Right kidney (tissue), 1 donor: Measurements from ENCODE around the gene SCNN1A.
A peak's percentile ranks its signal among the peaks of the same experiment; 100 is the strongest.

Experiments
- DNase-seq: peaks from one replicate; pipeline ENCODE4 v3.0.0-alpha.2; 2016

SCNN1A gene

GRCh38 chr12:6368906-6369525 lies 6.3 kb downstream of the SCNN1A start:
- DNase-seq: no peak

DNA sequence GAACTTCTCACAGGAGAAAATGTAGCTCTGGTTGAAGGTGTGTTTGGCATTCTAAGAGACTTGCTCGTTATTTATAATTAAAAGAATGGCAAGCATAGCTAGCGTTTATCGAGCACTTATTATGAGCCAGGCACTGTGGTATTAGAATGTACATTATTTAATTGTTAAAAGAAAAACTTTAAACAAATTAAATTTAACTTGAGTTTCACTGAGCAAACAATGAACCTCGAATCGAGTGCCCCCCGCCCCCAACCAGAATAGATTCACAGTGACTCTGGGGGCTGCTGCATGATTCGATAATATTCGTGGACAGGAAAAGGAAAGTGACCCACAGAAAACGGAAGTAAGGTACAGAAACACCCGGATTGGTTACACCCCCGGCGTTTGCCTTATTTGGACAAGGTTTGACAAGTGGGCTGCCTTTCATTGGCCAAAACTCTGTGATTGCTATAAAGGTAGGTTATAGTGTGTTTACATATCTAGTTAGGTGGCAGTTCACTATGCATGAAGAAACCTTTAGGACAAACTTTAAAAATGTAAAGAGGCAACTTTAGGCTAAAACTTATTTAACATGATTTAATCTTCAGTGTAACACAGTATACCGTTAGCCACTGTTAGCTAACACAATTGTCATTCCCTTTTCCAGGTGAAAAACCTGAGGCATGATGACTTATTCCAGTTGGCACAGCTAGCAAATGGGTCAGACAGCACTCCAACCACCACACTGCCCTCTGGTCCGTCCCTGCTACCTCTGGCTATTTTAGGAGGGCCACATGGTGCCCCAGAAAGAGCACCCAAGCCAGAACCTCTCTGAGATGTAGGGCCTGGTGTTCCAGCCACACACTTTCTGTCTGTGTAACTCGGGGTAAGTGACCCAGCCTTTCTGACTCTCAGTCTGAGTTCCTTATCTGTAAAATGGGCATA lies 7.1 kb downstream of the SCNN1A start:
- DNase-seq: no peak

- no peak for DNase-seq
These were observed 8.0 kb downstream of the SCNN1A start for GRCh38 chr12:6367065-6367968.

DNA sequence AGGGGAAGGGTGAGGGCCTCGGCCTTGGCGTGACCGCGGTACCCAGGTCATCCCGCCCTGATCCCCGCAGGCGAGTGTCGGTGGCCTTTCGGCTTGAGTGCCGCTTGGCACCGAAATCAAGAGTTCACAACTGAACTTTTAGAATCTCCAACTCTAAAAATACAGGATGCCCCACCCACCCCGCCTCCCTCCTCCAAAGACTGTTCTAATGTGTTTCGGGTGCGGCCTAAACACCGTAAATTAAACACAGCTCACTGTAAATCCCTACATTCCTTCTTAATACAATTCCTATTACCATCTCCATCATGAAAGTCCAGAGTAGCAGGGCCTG lies 11.4 kb downstream of the SCNN1A start:
- no peak for DNase-seq

GRCh38 chr12:6363330-6364043 lies 11.9 kb downstream of the SCNN1A start:
- peak; percentile 85 for DNase-seq

DNA sequence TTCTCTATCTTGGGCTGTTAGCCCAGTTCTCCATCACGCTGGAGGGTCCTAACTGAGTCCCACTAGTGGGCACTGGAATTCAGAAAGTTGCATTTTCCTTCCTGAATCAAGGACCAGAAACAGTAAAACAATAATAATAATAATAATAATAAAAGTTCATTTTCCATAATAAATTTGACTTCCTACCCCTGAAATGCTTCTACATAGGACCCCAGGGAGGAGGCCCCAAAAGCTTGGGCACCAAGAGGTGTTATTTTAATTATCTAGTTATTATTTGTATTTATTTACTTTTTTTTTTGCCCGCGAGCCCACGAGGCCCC lies 12.4 kb downstream of the SCNN1A start:
- DNase-seq: no peak

GRCh38 chr12:6362403-6362802 lies 13.0 kb downstream of the SCNN1A start:
- DNase-seq: no peak

DNA sequence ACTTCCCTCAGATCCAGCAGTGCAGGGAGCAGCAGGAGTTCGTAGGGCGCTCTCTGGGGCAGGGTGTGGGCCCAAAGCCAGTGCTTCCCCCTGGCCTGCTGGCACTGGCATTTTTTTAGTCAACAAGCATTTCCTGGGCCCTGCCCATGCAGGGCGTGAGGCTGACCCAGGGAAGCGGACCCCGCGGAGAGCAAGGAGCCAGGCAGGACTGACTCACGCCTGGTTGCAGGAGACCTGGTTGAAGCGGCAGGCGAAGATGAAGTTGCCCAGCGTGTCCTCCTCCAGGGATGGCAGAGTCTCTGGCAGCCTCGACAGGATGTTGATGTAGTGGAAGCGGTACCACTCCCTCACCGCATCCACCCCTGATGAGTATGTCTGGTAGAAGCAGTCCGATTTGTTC lies 13.5 kb downstream of the SCNN1A start:
- DNase-seq: no peak

DNA sequence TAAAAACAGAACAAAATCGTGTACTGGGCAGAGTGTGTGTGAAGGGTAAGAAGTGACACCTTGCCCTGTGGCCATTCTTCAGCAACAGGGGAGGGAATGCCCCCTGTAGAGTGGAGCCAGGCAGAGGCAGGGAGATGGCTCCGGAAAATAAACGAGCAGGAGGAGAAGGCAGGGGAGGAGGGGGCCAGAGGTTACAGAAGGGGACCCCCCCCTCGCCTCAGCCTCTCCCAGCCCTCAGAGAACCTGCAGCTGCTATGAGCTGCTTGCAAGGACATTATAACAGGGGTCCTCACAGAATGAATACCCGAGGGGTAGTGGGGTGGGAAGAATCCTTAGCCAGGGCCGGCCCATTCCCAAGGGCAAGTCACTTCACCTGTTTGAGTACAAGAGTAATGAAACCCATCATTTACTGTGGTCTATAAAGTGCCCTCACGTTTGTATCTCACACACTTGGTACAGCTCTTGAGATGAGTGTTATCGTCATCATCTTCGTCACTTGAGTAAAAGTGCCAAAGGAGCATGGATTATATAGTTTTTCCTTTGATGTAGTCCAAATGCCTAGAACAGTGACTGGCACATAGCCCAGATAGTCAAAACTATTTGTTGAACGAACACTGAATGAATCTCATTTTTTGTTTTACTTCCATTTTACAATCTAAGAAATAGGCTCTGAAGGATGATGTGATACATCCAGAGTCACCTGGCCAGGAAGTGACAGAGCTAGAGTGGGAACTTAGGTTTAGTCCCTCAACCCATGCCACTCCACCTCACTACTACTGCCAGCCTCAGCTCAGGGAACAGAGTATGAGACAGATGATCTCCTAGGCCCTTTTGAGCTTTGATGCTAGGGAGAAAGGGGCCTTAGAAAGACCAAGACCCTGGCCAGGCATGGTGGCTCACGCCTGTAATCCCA lies 14.5 kb downstream of the SCNN1A start:
- no peak for DNase-seq

GRCh38 chr12:6360080-6360571 lies 15.2 kb downstream of the SCNN1A start:
- DNase-seq: no peak

DNA sequence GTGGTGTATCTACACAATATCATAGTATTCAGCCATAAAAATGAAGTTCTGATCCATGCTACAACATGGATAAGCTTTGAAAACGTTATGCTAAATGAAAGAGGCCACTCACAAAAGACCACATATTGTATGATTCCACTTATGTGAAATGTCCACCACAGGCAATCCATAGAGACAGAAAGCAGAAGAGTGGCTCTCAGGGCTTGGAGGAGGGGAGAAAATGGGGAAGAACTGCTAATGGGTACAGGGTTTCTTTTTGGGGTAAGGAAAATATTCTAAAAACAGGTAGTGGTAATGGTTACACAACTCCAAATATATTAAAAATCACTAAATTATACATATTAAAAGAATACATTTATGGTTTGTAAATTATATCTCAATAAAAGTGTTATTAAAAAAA lies 16.5 kb downstream of the SCNN1A start:
- DNase-seq: no peak

- DNase-seq: no peak
These were observed 19.0 kb downstream of the SCNN1A start for GRCh38 chr12:6356374-6356820.

DNA sequence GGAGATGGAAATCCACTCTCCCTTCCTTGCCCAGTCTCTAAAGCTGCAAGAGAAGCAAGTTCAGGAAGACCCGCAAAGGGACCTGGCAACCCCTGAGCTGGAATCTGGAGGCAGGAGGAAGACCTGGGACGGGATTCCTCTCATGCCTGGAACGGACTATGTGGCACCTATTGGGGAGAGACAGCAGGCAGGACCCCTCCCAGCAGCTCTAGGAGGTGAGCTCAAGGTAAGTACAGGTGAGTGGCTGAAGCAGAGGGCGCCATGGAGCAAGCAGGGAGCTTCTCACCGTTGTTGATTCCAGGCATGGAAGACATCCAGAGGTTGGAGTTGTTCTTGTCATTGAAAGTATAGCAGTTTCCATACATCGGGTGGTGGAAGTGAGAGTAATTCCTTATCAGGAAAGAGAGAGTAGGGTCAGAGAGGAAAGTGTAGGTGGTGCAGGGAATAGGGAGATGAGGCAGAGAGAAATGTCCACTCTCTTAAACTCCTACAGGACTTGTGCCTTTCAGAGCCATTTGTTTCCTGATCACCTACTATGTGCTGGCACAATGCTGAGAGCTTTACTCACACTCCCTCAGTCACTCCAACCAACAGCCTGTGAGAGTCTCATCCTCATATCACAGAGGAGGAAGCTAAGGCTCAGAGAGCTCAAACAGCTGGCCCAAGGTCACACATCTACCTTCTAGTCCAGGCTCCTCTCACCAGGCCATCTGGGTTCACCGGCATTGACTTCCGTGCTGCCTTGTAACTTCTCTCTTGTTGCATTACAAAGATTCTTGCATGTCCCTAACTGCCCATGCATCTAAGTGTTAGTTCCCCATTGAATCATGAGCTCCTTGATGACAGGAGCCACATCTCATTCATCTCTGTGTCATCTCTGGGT lies 19.6 kb downstream of the SCNN1A start:
- no peak for DNase-seq

- no peak for DNase-seq
These were observed 20.6 kb downstream of the SCNN1A start for GRCh38 chr12:6354495-6355393.

- DNase-seq: no peak
These were observed 22.9 kb downstream of the SCNN1A start for GRCh38 chr12:6352193-6353173.

GRCh38 chr12:6351622-6352021 lies 23.7 kb downstream of the SCNN1A start:
- no peak for DNase-seq
